B cell (primary cell): ENCODE data around the gene COL16A1. TPM values are rescaled to one million over a fixed set of nuclear protein-coding genes. Genes with fewer than 3 reads are reported as not detected.
A peak's percentile ranks its signal among the peaks of the same experiment; 100 is the strongest.

ENCODE experiments used
- ATAC-seq: fragments of 200-7000 bp; cut with Tn5 transposase; one replicate; pipeline ENCODE4 v1.10.0; 2021; ENCODE audit warnings: low read depth, mild to moderate bottlenecking, moderate number of reproducible peaks, moderate library complexity
- CTCF ChIA-PET: fragments of 350-600 bp; sonication (Branson Sonifier 250); formaldehyde crosslinking; loops from one replicate; lab custom pipeline; 2021; ENCODE audit warnings: antibody characterized with exemption, inconsistent platforms; lab: Charles Lee
- POLR2A ChIA-PET: fragments of 350-600 bp; sonication (Branson Sonifier 250); formaldehyde crosslinking; loops from one replicate; lab custom pipeline; 2021; ENCODE audit warnings: antibody characterized with exemption; lab: Charles Lee
- DNase-seq: peaks from one replicate; pipeline ENCODE4 v3.0.0; 2013
- H2AFZ ChIP-seq: 2 replicates; pipeline ENCODE4 v1.6.1; 2012; ENCODE audit warnings: mild to moderate bottlenecking, low read depth, low read length; ENCODE audit not compliant: insufficient read depth, poor library complexity, severe bottlenecking
- H3K27ac ChIP-seq, 2 donors: 1 replicate in 1 of 2; 2 replicates in 1 of 2; pipeline ENCODE4 v1.5.1; 2012 to 2013; ENCODE audit warnings: low read length in 2 of 2, mild to moderate bottlenecking in 2 of 2, moderate library complexity in 1 of 2
- H3K27me3 ChIP-seq, 4 experiments: fragments of 200-600 bp in 1 of 4; sonication (generic) in 1 of 4; replicated peaks in 1 of 4; 1 replicate in 2 of 4; 2 replicates in 2 of 4; pipeline versions ENCODE4 v1.6.1 to v1.7.0; 2013 to 2016; ENCODE audit warnings: low read length in 3 of 4, mild to moderate bottlenecking in 2 of 4, mixed read lengths in 1 of 4, moderate library complexity in 1 of 4; ENCODE audit not compliant: insufficient read depth in 4 of 4, control insufficient read depth in 3 of 4; ENCODE audit errors: control extremely low read depth in 1 of 4
- H3K36me3 ChIP-seq, 2 experiments: replicated peaks in 1 of 2; 1 replicate in 1 of 2; 2 replicates in 1 of 2; pipeline versions ENCODE4 v1.6.1 to v1.7.1; 2013; ENCODE audit warnings: low read length in 1 of 2; ENCODE audit not compliant: insufficient read depth in 2 of 2, control insufficient read depth in 1 of 2; ENCODE audit errors: control extremely low read depth in 1 of 2, extremely low read depth in 1 of 2
- H3K4me1 ChIP-seq, 2 donors: fragments of 200-600 bp in 1 of 2; sonication (generic) in 1 of 2; 1 replicate in 1 of 2; 2 replicates in 1 of 2; pipeline versions ENCODE4 v1.5.1 to v1.6.1; 2013 to 2017; ENCODE audit warnings: low read length in 2 of 2; ENCODE audit not compliant: control insufficient read depth in 2 of 2, insufficient read depth in 2 of 2
- H3K4me2 ChIP-seq: replicated peaks from 2 replicates; pipeline ENCODE3; 2012; ENCODE audit warnings: mild to moderate bottlenecking, low read depth, low read length; ENCODE audit not compliant: poor library complexity, severe bottlenecking
- H3K4me3 ChIP-seq, 5 experiments: fragments of 200-600 bp in 1 of 5; sonication (generic) in 1 of 5; 1 replicate in 3 of 5; 2 replicates in 2 of 5; pipeline versions ENCODE4 v1.5.1 to v1.7.0; 2011 to 2016; ENCODE audit warnings: low read length in 4 of 5, mild to moderate bottlenecking in 4 of 5, low read depth in 2 of 5, control low read depth in 1 of 5, moderate library complexity in 1 of 5; ENCODE audit not compliant: insufficient read depth in 1 of 5; ENCODE audit errors: control extremely low read depth in 1 of 5, extremely low read depth in 1 of 5
- H3K79me2 ChIP-seq: fragments of 200-600 bp; sonication (generic); one replicate; pipeline ENCODE4 v1.6.0; 2016; ENCODE audit warnings: low read length; ENCODE audit not compliant: control insufficient read depth, insufficient read depth
- H3K9ac ChIP-seq: fragments of 200-600 bp; sonication (generic); 2 replicates; pipeline ENCODE4 v1.6.1; 2017; ENCODE audit warnings: mild to moderate bottlenecking, low read length, moderate library complexity
- H3K9me3 ChIP-seq, 3 donors: one replicate each; pipeline versions ENCODE4 v1.6.1 to v1.7.1; 2013; ENCODE audit warnings: low read length in 2 of 3; ENCODE audit not compliant: control insufficient read depth in 2 of 3, insufficient read depth in 1 of 3; ENCODE audit errors: control extremely low read depth in 1 of 3
- H4K20me1 ChIP-seq: 2 replicates; pipeline ENCODE4 v1.6.0; 2012; ENCODE audit warnings: mild to moderate bottlenecking, low read length; ENCODE audit not compliant: insufficient read depth, control insufficient read depth, poor library complexity, severe bottlenecking
- H3K27ac Mint-ChIP-seq: one replicate; pipeline ENCODE4 v1.8.0; 2021; ENCODE audit warnings: mixed read lengths
- H3K27me3 Mint-ChIP-seq: one replicate; pipeline ENCODE4 v1.8.0; 2021; ENCODE audit warnings: mixed read lengths
- H3K4me1 Mint-ChIP-seq: one replicate; pipeline ENCODE4 v1.8.0; 2021; ENCODE audit warnings: mixed read lengths
- H3K4me3 Mint-ChIP-seq: one replicate; pipeline ENCODE4 v1.8.0; 2021; ENCODE audit warnings: mixed read lengths
- H3K9me3 Mint-ChIP-seq: one replicate; pipeline ENCODE4 v1.8.0; 2022; ENCODE audit warnings: mixed read lengths; ENCODE audit not compliant: insufficient read depth
- CTCF ChIP-seq: fragments of 200-600 bp; IDR thresholded peaks from one replicate; pipeline ENCODE4 v1.8.0; 2022; ENCODE audit warnings: antibody characterized with exemption, mild to moderate bottlenecking
- EZH2 ChIP-seq: IDR thresholded peaks from 2 replicates; pipeline ENCODE4 v1.6.1; 2012; ENCODE audit warnings: borderline replicate concordance, low read depth, mild to moderate bottlenecking, moderate library complexity, low read length; ENCODE audit not compliant: insufficient read depth, poor library complexity, severe bottlenecking
- WGBS: methylation state at CpG from one replicate; pipeline ENCODE4 v1.1.5; 2013; ENCODE audit warnings: missing lambda C conversion rate; ENCODE audit not compliant: insufficient coverage; 5-methylcytosine and 5-hydroxymethylcytosine counted together
- intact Hi-C: fragments of 100-400 bp; cut with micrococcal nuclease; formaldehyde crosslinking; loops from one replicate; pipeline ENCODE4 v1.10.0; 2022
- polyA plus RNA-seq: library from polyadenylated mRNA; depleted of rRNA; stranded (reverse); fragments of >200 nt; gene quantifications from 2 replicates; pipeline ENCODE4 v1.2.3, GENCODE V29; 2012
- total RNA-seq, 2 donors: library from RNA; stranded (reverse); fragments of 120-200 nt in 1 of 2; gene quantifications; 1 replicate in 1 of 2; 2 replicates in 1 of 2; pipeline versions ENCODE4 v1.2.3 to v1.2.4, GENCODE V29; 2013 to 2022

COL16A1 gene
- total and polyA plus RNA-seq, 2 donors (not counting 1 experiment from before 2014, with no cell fraction given) = 0.07 TPM; not detected in 1

- POLR2A ChIA-PET = no interaction called here
- Mint-ChIP-seq H3K9me3 (no peaks in the 10 kb centered on the region), H3K4me1 (peaks cover 59% of the 10 kb centered on the region), H3K27ac (peak overlapping the region; percentile 32), H3K27me3 (peaks cover 18% of the 10 kb centered on the region), H3K4me3 (no peak overlapping the region)
- Histone ChIP-seq H3K4me2 (no peak overlapping the region), H3K36me3 (no peaks in the 10 kb centered on the region), H3K9ac (no peak overlapping the region), H2AFZ (no peak overlapping the region), H4K20me1 (no peaks in the 10 kb centered on the region), H3K27me3 (peaks cover 0 to 17% (median 2%) of the 10 kb centered on the region in 4 experiments), H3K9me3 (peaks cover 0 to 9% (median 0%) of the 10 kb centered on the region in 3 donors), H3K4me1 (peaks cover 39 to 56% of the 10 kb centered on the region in 2 donors), H3K4me3 (no peak overlapping the region), H3K27ac (no peak overlapping the region), H3K79me2 (no peaks in the 10 kb centered on the region)
- intact Hi-C loops = no loop called here
- DNase-seq = no peak
- no peak for ATAC-seq
- TF ChIP-seq EZH2 (no peak), CTCF (no peak)
- CTCF ChIA-PET = no interaction called here
- WGBS = 86% methylated on average over 1 of the region's 1 CpG
These were observed 43.5 kb upstream of the COL16A1 start for GRCh38 chr1:31747304-31747703.

- DNase-seq (no peak), ATAC-seq (no peak)
- Histone ChIP-seq H3K4me1 (peaks cover 36 to 50% of the 10 kb centered on the region in 2 donors), H2AFZ (no peak overlapping the region), H3K9me3 (peaks cover 0 to 9% (median 0%) of the 10 kb centered on the region in 3 donors), H3K27ac (no peak overlapping the region), H4K20me1 (no peaks in the 10 kb centered on the region), H3K4me2 (no peak overlapping the region), H3K36me3 (no peaks in the 10 kb centered on the region), H3K79me2 (no peaks in the 10 kb centered on the region), H3K9ac (no peak overlapping the region), H3K27me3 (peaks cover 0 to 13% (median 2%) of the 10 kb centered on the region in 4 experiments), H3K4me3 (no peak overlapping the region)
- ChIA-PET POLR2A (no interaction called here), CTCF (no interaction called here)
- 61% methylated on average over 7 of the region's 7 CpGs for whole genome bisulfite sequencing
- H3K4me3 Mint-ChIP-seq = peak overlapping the region; percentile 4
- H3K27ac Mint-ChIP-seq = peak overlapping the region; percentile 58
- intact Hi-C loops = no loop called here
- peaks cover 55% of the 10 kb centered on the region for H3K4me1 Mint-ChIP-seq
- peaks cover 14% of the 10 kb centered on the region for H3K27me3 Mint-ChIP-seq
- no peak for TF ChIP-seq EZH2
- no peak for TF ChIP-seq CTCF
- no peaks in the 10 kb centered on the region for H3K9me3 Mint-ChIP-seq
These were observed 42.9 kb upstream of the COL16A1 start for GRCh38 chr1:31746687-31747086.
